CD14-positive monocyte (primary cell): ENCODE results near the gene PRSS33. TPM values are rescaled to one million over a fixed set of nuclear protein-coding genes. Genes with fewer than 3 reads are reported as not detected.

Experiments
- DNase-seq, 3 donors: peaks; one replicate each; pipeline ENCODE4 v3.0.0-alpha.2; 2011 to 2022
- H2AFZ ChIP-seq: 2 replicates; pipeline ENCODE4 v1.6.0; 2012; ENCODE audit warnings: mild to moderate bottlenecking, low read depth, low read length, inconsistent platforms; ENCODE audit not compliant: insufficient read depth, poor library complexity, severe bottlenecking
- H3K27ac ChIP-seq, 2 donors: 1 replicate in 1 of 2; 2 replicates in 1 of 2; pipeline ENCODE4 v1.5.1; 2012 to 2013; ENCODE audit warnings: low read length in 2 of 2, control low read depth in 1 of 2, inconsistent platforms in 1 of 2, low read depth in 1 of 2, mild to moderate bottlenecking in 1 of 2
- H3K27me3 ChIP-seq, 2 donors: one replicate each; pipeline versions ENCODE4 v1.6.0 to v1.6.1; 2011 to 2013; ENCODE audit warnings: low read length in 2 of 2; ENCODE audit not compliant: control insufficient read depth in 2 of 2, insufficient read depth in 2 of 2
- H3K36me3 ChIP-seq, 2 donors: replicated peaks in 1 of 2; 1 replicate in 1 of 2; 2 replicates in 1 of 2; pipeline versions ENCODE4 v1.5.1 to v1.6.1; 2012 to 2013; ENCODE audit warnings: low read length in 2 of 2, control low read depth in 1 of 2, inconsistent platforms in 1 of 2, mild to moderate bottlenecking in 1 of 2; ENCODE audit not compliant: insufficient read depth in 2 of 2, control insufficient read depth in 1 of 2
- H3K4me1 ChIP-seq, 2 donors: 1 replicate in 1 of 2; 2 replicates in 1 of 2; pipeline versions ENCODE4 v1.5.1 to v1.6.1; 2012 to 2013; ENCODE audit warnings: low read length in 2 of 2, control low read depth in 1 of 2, inconsistent platforms in 1 of 2, mild to moderate bottlenecking in 1 of 2, moderate library complexity in 1 of 2; ENCODE audit not compliant: insufficient read depth in 2 of 2, control insufficient read depth in 1 of 2
- H3K4me2 ChIP-seq: replicated peaks from 2 replicates; pipeline ENCODE3; 2012; ENCODE audit warnings: low read length, moderate library complexity, mild to moderate bottlenecking; ENCODE audit not compliant: poor library complexity, severe bottlenecking; ENCODE audit errors: extremely low read depth
- H3K4me3 ChIP-seq, 3 experiments: fragments of 200-600 bp in 1 of 3; sonication (generic) in 1 of 3; replicated peaks in 1 of 3; 1 replicate in 2 of 3; 2 replicates in 1 of 3; pipeline ENCODE4 v1.5.1; 2011 to 2013; ENCODE audit warnings: low read length in 3 of 3, mild to moderate bottlenecking in 3 of 3, control low read depth in 2 of 3, low read depth in 2 of 3, inconsistent platforms in 1 of 3, moderate library complexity in 1 of 3
- H3K79me2 ChIP-seq: 2 replicates; pipeline ENCODE4 v1.6.0; 2012; ENCODE audit warnings: mild to moderate bottlenecking, control low read depth, inconsistent platforms, low read length, moderate library complexity; ENCODE audit not compliant: insufficient read depth
- H3K9ac ChIP-seq: 2 replicates; pipeline ENCODE4 v1.6.0; 2017; ENCODE audit warnings: low read length, mild to moderate bottlenecking; ENCODE audit not compliant: insufficient read depth, poor library complexity, severe bottlenecking
- H3K9me3 ChIP-seq, 2 donors: replicated peaks in 1 of 2; 1 replicate in 1 of 2; 2 replicates in 1 of 2; pipeline versions ENCODE4 v1.5.1 to v1.6.1; 2012 to 2013; ENCODE audit warnings: low read length in 2 of 2, control low read depth in 1 of 2; ENCODE audit not compliant: control insufficient read depth in 1 of 2, insufficient read depth in 1 of 2
- H4K20me1 ChIP-seq: 2 replicates; pipeline ENCODE4 v1.6.0; 2012; ENCODE audit warnings: mild to moderate bottlenecking, low read length, control low read depth, moderate library complexity; ENCODE audit not compliant: insufficient read depth
- H3K27ac Mint-ChIP-seq, 7 donors: one replicate each; pipeline ENCODE4 v1.8.0; 2020; ENCODE audit warnings: mild to moderate bottlenecking in 7 of 7, mixed read lengths in 7 of 7, moderate library complexity in 6 of 7, inconsistent platforms in 2 of 7
- H3K27me3 Mint-ChIP-seq, 3 donors: one replicate each; pipeline ENCODE4 v1.8.0; 2021 to 2022; ENCODE audit warnings: low read depth in 3 of 3, mild to moderate bottlenecking in 3 of 3, mixed read lengths in 3 of 3, moderate library complexity in 3 of 3, inconsistent platforms in 1 of 3
- H3K36me3 Mint-ChIP-seq, 2 donors: one replicate each; pipeline ENCODE4 v1.8.0; 2020; ENCODE audit warnings: mixed read lengths in 2 of 2, inconsistent platforms in 1 of 2, mild to moderate bottlenecking in 1 of 2
- H3K4me1 Mint-ChIP-seq: one replicate; pipeline ENCODE4 v1.8.0; 2020; ENCODE audit warnings: mild to moderate bottlenecking, mixed read lengths
- H3K4me3 Mint-ChIP-seq, 2 donors: one replicate each; pipeline ENCODE4 v1.8.0; 2020; ENCODE audit warnings: mild to moderate bottlenecking in 2 of 2, mixed read lengths in 2 of 2, moderate library complexity in 1 of 2
- H3K9me3 Mint-ChIP-seq, 7 donors: one replicate each; pipeline ENCODE4 v1.8.0; 2020 to 2022; ENCODE audit warnings: mixed read lengths in 7 of 7, mild to moderate bottlenecking in 6 of 7, moderate library complexity in 6 of 7, inconsistent platforms in 2 of 7
- WGBS: methylation state at CpG from one replicate; pipeline ENCODE4 v1.1.5; 2013; ENCODE audit warnings: missing lambda C conversion rate; ENCODE audit not compliant: insufficient coverage; 5-methylcytosine and 5-hydroxymethylcytosine counted together
- intact Hi-C, 2 donors: fragments of 100-400 bp; cut with micrococcal nuclease; formaldehyde crosslinking; loops; one replicate each; pipeline versions ENCODE4 v1.15.0 to v1.15.1; 2023
- polyA plus RNA-seq, 3 donors: library from polyadenylated mRNA; depleted of rRNA in 1 of 3; unstranded in 2 of 3; stranded (reverse) in 1 of 3; fragments of 300-500 nt in 2 of 3; fragments of >200 nt in 1 of 3; fragmentation: Illumina TruSeq in 2 of 3; gene quantifications; 1 replicate in 2 of 3; 2 replicates in 1 of 3; pipeline ENCODE4 v1.2.3, GENCODE V29; 2012 to 2021
- TF ChIP-seq, protein P1 (sequence below): fragments of 200-600 bp; IDR thresholded peaks from one replicate; pipeline ENCODE4 v1.8.0; 2022; ENCODE audit warnings: antibody characterized with exemption, mild to moderate bottlenecking

Gene PRSS33
- polyA plus RNA-seq, 3 donors, result 0.05 TPM; not detected in 2

DNA sequence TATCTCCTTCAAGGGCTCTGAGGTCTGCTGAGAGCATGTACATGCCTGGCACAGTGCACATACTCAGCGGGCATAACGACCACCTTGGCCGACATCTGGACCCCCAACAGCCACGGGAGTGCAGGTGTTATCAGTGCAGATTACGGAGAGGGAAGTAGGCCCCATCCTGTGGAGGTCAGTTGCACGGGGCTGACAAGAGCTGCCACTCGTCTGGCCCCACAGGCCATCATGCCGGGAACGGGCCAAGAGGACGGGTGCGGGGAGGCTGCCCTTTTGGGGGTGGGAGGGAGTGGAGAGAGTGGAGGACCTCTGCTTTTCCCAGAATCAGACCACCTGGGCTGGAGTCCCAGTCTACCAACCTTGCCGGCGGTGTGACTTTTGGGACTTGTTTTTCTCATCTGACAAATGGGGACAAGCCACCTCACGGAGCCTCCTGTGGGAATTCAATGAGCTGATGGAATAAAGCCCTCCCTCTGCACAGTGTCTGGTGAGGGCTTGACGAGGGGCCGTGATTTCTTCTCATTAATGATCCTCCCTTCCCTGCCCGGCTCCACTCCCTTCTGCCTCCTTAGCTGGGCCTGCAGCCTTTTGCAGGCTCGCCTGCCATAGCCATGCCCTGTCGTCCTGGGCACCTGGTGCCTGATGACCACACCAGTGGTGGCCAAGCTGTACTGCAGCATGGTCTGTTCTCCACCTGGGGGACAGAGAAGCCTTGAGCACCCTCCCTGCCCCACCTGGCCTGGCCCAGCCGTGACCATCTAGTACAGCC is 4.6 kb downstream of the PRSS33 start:
- DNase-seq, result no peak
- intact Hi-C loops, result loop anchor here in 1 of 2 donors (5.0 kb wide), 1 partner anchor 40 kb away; no protein-coding TSS in a partner anchor
- H3K4me1 Mint-ChIP-seq, result peaks cover 29% of the 10 kb centered on the region
- H3K27ac Mint-ChIP-seq, result peak overlapping the region in 1 of 7 donors; percentile 63
- WGBS, result 79% methylated on average over 19 of the region's 20 CpGs
- peaks cover 4 to 7% of the 10 kb centered on the region in 2 donors for H3K36me3 Mint-ChIP-seq
- Histone ChIP-seq H3K9ac (no peak overlapping the region), H3K27me3 (peaks cover 5 to 29% of the 10 kb centered on the region in 2 donors), H3K4me2 (no peak overlapping the region), H3K9me3 (no peaks in the 10 kb centered on the region), H3K27ac (no peak overlapping the region), H3K36me3 (no peaks in the 10 kb centered on the region), H3K79me2 (peaks cover 10% of the 10 kb centered on the region), H3K4me1 (peaks cover 29 to 33% of the 10 kb centered on the region in 2 donors), H3K4me3 (no peak overlapping the region), H2AFZ (no peak overlapping the region), H4K20me1 (no peaks in the 10 kb centered on the region)
- TF ChIP-seq, protein P1, sequence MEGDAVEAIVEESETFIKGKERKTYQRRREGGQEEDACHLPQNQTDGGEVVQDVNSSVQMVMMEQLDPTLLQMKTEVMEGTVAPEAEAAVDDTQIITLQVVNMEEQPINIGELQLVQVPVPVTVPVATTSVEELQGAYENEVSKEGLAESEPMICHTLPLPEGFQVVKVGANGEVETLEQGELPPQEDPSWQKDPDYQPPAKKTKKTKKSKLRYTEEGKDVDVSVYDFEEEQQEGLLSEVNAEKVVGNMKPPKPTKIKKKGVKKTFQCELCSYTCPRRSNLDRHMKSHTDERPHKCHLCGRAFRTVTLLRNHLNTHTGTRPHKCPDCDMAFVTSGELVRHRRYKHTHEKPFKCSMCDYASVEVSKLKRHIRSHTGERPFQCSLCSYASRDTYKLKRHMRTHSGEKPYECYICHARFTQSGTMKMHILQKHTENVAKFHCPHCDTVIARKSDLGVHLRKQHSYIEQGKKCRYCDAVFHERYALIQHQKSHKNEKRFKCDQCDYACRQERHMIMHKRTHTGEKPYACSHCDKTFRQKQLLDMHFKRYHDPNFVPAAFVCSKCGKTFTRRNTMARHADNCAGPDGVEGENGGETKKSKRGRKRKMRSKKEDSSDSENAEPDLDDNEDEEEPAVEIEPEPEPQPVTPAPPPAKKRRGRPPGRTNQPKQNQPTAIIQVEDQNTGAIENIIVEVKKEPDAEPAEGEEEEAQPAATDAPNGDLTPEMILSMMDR, result no peak
- no peak overlapping the region for H3K4me3 Mint-ChIP-seq
- peaks cover 14 to 55% (median 36%) of the 10 kb centered on the region in 3 donors for H3K27me3 Mint-ChIP-seq
- H3K9me3 Mint-ChIP-seq, result peaks cover 0 to 2% (median 0%) of the 10 kb centered on the region in 7 donors

DNA sequence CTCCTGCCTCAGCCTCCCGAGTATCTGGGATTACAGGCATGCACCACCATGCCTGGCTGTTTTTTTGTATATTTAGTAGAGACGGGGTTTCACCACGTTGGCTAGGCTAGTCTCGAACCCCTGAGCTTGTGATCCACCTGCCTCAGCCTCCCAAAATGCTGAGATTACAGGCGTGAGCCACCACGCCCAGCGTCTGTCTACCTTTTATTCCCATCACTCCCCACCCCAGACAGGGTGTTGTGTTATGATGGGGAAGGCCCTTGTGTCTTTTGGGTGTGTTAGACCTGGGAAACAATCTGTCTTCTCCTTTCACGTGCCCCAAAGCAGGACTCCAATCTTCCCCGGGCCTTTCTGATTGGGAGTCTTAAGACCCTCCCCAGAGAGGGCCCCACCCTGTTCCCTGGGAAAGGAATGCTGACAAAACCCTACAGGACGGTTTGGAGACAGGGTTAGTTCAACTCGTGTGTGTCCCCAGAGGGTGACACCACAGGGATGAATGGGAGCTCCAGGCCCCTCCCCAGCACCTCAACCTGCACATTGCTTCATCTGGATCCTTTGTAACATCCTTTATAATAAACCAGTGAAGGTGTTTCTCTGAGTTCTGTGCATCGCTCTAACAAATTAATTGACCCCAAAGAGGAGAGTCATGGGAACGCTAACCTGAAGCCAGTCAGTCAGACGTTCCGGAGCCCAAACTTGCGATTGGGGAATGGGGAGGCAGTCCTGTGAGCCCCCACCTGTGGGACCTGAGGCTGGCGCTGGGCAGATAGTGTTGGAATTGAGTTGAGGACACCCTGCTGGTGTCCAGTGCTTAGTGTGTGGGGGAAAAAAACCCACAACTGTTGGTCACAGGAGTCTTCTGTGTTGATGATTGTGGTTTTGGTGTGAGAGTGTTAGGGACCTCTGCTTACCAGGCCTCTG is 7.1 kb downstream of the PRSS33 start:
- no peak overlapping the region for H3K4me2 ChIP-seq
- H3K4me1 ChIP-seq, result peaks cover 30 to 35% of the 10 kb centered on the region in 2 donors
- peaks cover 5 to 32% (median 20%) of the 10 kb centered on the region in 3 donors for H3K27me3 Mint-ChIP-seq
- H3K36me3 Mint-ChIP-seq, result peaks cover 3 to 10% of the 10 kb centered on the region in 2 donors
- TF ChIP-seq, protein P1, result no peak
- H3K9me3 Mint-ChIP-seq, result peaks cover 0 to 3% (median 0%) of the 10 kb centered on the region in 7 donors
- no peak overlapping the region for H3K9ac ChIP-seq
- H3K27ac ChIP-seq, result no peak overlapping the region
- DNase-seq, result no peak
- H2AFZ ChIP-seq, result no peak overlapping the region
- intact Hi-C loops, result loop anchor here in 1 of 2 donors (5.0 kb wide), 2 partner anchors 42 to 242 kb away; partner anchors contain the start of genes HCFC1R1, THOC6 and TNFRSF12A
- H3K36me3 ChIP-seq, result no peaks in the 10 kb centered on the region
- H3K9me3 ChIP-seq, result no peaks in the 10 kb centered on the region
- peaks cover 0 to 14% of the 10 kb centered on the region in 2 donors for H3K27me3 ChIP-seq
- WGBS, result 96% methylated on average over 6 of the region's 17 CpGs
- peaks cover 13% of the 10 kb centered on the region for H4K20me1 ChIP-seq
- peaks cover 32% of the 10 kb centered on the region for H3K79me2 ChIP-seq
- H3K27ac Mint-ChIP-seq, result no peak overlapping the region
- H3K4me3 Mint-ChIP-seq, result peak overlapping the region in 1 of 2 donors; percentile 20
- peaks cover 30% of the 10 kb centered on the region for H3K4me1 Mint-ChIP-seq
- H3K4me3 ChIP-seq, result no peak overlapping the region
